T-helper 1 cell (primary cell): ENCODE data around the gene GUCY1A2.

Experiments used
- DNase-seq, 5 donors: peaks; one replicate each; pipeline ENCODE4 v3.0.0-alpha.2; 2012 to 2020

Gene GUCY1A2

DNA sequence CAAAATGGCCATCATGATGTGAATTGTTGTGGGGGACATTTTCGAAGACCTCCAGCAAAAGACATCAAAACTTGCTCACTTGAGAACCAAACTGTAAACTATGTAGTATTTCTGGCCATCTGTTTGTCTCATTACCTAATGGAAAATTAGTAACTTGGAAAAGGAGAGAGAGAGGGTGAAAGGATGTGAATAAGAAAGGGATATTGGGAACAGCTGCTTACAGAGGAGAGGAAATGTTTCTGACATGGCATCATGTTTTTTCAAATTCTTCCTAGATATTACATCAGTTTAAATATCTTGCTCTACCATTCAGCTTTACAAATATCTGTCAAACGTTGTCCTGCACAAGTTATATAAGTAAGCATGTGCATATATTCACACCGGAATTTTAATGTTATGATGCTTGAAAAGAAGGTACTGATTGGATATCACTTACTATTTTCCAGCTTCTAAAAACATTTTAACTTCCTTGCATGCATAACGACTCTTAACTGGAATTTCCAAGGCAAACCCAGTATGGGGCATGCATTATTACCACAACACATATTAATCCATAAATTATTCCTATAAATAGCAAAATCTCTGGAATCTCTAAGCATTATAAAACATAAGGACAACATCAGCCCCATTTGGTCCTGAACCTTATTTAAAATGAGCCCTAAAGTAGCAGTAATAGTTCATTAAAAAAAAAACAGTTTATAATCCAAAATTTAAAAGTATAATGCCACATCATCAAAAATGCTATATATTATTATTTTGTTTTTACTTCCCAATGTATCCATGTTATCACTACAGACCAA, 20.0 kb downstream of the GUCY1A2 start:
- DNase-seq = no peak

DNA sequence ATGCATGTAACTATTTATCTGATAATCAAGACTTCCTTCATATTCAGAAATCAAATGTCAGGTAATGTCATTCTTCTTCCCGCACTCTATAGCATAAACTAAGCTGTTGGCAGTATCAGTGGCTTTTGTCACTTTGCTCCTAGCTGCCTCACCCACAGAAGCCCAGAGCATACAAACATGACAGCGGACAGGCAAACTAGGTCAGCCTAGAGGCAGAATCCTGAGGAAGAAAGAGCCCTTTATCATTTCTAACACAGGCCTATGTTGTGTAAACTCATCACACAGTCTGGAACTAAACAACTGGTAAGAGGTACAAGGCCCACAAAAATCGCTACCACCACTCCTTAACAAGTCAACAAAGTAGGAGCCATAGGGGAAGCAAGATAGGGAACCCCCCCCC, 21.0 kb downstream of the GUCY1A2 start:
- DNase-seq = no peak

DNA sequence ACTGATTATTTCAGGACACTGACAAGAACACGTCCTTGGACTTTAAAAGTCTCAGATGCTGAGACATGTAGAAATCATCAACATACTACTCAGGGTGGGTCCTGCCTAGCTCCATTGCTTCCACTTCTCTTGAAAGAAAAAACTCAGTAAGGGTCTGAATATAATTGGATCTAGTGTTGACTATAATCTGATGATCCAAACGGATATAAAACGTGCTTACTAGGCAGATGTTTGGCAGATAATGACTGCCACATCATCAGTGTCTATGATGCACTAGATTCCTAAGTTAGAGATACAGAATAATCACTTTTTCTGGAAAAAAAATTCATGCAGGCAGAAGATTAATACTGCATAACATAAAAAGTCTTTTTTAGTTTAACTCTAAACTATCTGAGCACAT, 21.6 kb downstream of the GUCY1A2 start:
- no peak for DNase-seq

DNA sequence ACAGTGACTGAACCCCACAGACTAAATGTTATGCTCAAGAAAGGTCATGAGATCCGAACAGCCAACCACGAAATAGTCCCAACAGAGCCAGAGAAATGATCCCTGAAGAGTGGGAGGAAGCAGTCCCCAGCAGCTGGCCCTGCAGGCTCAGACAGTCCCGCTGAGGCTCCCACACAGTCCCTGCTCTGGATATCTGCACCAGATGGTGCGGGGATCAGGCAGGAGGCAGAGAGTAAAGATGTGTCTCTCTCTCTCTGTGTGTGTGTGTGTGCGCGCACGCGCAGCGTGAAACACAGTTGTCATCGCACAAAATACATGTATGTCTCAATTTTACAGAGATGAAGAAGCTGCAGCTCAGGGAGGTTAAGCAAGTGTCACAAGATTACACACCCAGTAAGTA, 27.9 kb downstream of the GUCY1A2 start:
- no peak for DNase-seq

DNA sequence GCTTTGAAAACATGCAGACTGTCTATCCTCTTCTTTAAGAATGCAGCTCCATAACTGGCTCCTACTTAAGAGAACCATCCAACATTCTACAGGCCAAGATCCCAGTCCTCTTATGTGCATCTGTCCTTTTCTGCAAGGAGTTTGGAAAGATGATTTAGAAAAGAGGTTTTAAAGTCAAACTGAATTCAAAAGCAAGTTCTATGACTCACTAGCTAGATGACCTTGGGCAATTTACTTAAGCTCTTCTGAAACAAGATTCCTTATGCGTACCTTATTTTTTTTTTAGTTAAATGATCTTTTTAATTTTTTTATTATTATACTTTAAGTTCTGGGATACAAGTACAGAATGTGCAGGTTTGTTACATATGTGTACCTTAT, 29.2 kb downstream of the GUCY1A2 start:
- DNase-seq = no peak

DNA sequence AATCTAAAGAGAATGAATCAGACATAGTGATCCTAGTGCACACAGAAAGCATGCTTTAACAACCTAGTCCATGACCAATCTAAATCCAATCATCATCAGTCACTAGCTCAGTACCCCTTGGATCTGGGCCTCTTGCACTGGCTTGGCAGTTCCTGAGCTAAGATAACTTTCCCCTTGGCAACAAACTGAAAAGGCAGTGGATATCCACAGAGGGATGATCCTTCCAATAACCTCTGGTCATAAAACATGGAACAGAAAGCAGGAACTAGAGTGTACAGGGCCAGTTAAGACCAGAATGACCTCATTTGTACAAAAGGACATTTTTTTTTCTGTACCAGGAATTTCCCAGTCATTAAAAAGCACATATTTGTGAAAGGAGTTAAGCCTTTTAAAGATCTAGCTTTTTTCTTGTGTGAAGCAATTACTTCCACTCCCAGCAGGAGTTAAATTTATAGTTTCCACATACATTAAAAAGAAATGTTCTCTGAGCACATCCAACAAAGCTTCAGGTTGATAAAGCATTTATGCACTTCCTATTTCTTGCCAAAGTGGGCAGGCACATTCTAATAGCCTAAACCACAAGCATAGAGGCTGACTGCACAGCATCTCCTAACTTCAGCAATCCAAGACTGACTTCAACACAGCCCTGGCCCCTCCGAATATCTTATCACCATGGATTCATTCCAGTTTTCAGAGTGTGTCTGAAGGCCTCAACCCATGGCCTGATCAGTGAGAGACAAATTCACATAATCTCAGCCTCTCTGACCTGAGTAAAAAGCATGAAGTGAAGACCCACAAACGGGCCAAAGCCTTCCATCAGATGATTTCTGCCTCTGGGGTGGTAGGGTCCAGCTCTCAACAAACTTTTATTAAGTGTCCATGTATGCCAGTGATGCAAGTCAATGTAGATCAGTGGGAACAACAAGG, 29.9 kb downstream of the GUCY1A2 start:
- no peak for DNase-seq

DNA sequence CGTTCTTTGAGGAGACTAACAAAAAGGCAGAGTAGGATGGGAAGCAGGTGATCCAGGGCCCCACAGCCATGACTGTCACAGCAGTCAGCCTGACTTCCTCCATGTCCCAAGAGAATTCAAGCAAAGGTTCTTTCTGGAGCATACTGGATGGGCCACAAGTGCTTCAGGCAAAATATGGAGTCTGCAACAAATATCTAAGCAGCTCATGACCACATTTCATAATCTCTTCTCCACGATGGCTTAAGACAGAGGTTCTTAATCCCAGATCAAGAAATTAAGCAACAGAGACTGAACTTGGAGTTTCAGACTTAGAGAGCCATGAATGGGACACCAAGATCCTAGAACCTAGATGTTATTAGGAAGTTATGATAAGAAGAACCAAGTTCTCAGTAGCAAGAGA, 31.6 kb downstream of the GUCY1A2 start:
- DNase-seq = no peak

DNA sequence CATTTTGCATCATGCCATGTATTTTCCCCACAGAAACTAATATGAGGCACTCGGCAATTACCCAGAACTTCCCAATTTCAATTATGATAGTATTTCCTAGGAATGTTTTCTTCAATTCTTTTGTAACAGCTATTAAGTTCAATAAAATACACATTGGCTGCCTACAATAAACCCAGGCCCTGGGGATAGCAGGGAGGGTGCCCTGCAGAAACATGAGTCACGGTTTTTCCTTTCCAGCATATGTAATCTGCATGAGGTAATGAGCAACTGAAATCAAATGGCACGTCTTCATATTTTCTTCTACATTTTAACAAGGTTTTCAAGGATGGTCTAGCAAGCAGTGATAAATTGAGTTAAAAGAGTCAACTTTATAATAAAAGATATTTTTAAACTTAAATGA, 32.0 kb downstream of the GUCY1A2 start:
- DNase-seq = no peak

DNA sequence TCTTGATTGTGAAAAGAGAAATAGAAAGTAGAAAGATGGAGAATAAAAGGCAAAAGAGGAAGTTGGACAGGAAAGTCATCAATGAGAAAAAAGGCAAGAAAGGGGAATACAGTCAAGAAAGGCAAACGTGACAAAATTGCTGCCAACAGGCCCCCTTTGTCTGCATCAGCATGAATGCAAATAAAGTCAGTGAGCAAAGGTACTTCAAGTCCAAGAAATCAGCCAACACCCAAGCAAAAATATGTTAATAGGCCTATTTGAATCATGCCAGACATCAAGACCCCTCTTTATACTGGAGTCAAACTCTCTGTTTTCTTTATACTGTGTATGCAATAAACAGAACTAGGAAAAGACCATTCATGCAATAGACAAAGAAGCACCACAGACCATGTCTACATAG, 34.3 kb downstream of the GUCY1A2 start:
- no peak for DNase-seq

DNA sequence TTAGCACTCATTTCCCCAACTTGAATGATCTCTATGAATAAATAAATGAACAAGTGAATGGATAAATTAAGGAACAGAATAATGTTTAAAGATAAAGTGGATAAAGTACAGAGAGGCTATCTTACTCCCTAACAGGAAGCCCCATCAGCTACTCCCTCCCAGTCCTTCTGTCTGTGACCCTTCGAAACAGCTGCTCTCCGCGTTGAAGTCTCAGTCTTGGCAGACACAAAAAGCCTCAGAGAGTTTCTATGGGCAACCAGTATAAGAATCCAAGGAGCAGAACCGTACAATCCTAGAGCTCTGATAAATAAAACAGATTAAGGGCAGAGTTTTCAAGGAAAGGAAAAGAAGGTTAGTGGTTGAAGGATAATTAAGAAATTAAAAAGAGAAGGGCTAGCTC, 35.0 kb downstream of the GUCY1A2 start:
- DNase-seq = no peak

DNA sequence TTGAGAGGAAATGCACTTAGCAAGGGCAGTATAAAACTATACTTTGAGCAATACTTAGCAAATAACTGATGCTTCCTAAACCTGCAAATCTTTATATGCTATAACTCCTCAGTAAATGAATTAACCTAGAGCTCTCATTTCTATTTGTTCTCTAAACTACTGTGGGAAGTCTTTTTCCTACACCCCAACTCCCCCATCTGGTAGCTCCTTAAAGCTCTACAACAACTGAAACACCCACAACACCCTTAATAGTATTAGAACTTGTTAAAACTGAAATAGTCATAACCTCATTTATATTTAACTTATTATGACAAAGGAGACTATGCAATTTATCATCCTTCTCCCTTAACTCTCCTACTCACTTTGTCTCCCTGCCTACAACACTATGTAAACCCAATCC, 43.4 kb downstream of the GUCY1A2 start:
- no peak for DNase-seq

DNA sequence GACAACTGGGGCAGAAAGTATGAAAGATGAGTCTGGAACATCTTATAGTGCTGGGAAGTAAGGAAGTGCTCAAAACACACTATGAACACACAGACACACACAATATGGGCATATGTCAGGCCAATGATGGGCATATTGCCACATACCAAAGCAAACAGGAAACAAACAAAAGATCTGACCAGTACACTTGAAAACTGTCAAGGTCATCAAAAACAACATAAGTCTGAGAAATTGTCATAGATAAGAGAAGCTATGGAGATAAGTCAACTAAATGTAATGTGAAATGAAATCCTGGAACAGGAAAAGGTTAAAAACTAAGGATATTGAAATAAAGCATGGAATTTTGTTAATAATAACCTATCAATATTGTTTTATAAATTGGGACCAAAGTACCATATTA, 46.4 kb downstream of the GUCY1A2 start:
- no peak for DNase-seq

DNA sequence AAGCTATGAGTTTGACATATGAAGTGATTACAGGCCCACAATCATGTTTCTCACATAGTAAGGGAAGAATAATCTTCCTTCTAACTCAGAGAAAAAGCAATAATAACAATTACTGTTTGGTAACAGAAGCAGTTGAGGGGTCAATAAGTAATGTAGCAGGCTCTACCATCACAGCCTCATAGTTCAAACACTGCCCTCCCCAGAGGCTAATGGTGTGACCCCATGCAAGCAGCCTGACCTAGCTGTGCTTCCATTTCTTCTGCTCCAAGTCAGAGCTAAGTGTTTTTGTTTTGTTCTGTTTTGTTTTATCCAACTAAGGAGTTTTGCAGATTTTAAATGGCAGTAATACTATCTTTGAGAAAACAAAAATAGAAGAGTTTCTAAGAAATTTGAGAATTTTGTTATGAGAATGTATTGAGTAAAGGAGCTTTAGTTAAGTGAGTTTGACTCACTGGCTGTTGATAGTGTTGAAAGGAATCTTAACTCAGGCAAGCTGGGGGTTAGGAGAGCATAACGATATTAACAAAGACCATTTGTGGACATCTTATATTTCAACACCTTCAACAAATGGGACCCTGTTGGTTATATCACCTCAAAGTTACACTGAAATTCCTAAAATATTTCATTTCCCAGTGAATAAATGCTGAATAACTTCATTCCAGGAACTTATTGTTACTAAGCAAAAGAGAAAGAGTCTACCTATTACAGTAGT, 48.5 kb downstream of the GUCY1A2 start:
- no peak for DNase-seq

DNA sequence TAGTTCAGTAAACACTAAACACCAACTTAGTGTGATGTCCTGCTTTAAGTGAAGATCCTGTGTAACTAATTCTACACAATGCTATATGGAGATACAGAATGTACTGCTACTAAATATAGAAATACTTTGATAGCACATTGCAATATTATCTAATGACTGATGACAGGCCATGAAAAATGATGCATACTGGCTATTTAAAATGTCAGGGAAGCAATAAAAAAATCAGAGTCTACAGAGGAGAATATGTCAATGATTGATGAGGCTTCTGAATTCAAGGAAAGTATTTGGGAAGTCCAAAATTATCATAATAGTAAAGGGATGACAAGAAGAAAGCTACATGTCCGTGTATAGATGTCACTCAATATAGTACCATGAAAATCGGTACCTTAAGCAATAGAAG, 55.3 kb downstream of the GUCY1A2 start:
- DNase-seq = no peak

DNA sequence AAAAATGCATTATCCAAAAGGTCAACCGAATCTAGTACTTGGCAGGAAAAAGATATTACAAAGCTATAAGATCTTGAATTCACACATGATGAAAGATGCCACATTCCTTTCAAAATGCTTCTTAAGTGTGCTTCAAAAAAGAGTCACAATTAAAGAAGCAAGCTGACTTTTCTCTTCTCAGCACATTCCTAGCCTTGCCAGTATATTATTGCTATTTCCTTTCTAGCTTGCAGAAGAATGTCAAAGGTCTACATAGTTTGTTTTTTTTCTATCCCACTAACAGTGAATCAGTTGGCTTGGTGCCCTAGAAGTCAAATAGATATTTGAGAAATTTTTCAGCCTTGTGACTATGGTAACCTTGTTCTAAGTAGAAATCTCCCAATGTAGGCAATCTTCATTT, 56.8 kb downstream of the GUCY1A2 start:
- DNase-seq = no peak

DNA sequence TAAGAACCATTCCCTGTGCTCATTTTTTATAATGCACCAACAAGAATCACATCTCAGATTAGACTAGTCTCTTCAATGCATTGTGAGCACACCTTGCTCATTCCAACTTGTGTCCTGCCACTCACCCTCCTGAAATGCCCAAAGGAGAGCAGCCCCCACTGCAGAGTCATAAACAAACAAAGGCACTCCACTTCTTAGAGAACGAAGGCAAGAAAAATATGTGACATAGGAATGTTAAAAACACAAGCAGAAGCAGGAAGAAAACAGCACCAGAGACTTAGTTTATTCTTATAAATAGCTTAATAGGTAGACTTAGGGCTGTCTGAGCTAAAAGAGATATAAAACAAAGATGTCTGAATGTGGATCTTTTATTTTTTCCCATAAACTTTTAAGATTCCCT, 57.2 kb downstream of the GUCY1A2 start:
- DNase-seq = no peak

DNA sequence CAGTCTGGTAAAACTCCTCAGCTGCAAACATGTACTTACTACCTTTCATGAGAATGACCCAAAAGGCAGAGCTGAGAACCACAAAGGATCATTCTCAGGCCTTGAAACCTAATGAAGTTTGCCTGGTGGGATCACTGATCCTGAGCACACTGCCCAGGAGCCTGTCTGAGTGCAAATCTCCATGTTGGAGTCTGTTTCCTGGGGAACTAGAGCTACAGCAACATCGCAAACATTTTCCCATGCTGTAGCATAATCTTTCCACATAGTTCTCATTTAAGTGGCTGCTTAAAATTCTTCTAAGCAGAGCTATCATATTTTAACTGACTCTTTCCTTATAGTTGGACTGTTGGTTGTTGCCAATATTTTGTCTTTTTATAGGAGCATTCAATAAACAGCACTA, 58.5 kb downstream of the GUCY1A2 start:
- no peak for DNase-seq

DNA sequence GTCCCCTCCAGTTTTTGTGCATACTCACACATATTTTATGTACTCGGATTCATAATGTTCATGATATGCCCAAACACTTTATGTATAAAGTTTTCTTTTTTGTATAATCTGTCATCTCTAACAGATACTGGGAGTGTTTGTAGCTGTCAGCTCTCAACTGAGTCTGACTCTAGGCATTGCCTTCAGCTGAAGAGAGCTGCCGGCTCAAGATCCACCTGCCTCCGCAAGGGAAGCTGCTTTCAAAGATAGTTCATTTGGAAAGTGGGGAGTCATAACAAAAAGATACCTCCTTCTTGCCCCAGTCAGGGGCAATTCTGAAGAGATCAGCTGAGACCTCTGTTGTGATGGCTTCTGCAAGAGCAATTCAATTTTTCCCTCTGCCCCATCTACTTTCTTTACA, 58.9 kb downstream of the GUCY1A2 start:
- no peak for DNase-seq

DNA sequence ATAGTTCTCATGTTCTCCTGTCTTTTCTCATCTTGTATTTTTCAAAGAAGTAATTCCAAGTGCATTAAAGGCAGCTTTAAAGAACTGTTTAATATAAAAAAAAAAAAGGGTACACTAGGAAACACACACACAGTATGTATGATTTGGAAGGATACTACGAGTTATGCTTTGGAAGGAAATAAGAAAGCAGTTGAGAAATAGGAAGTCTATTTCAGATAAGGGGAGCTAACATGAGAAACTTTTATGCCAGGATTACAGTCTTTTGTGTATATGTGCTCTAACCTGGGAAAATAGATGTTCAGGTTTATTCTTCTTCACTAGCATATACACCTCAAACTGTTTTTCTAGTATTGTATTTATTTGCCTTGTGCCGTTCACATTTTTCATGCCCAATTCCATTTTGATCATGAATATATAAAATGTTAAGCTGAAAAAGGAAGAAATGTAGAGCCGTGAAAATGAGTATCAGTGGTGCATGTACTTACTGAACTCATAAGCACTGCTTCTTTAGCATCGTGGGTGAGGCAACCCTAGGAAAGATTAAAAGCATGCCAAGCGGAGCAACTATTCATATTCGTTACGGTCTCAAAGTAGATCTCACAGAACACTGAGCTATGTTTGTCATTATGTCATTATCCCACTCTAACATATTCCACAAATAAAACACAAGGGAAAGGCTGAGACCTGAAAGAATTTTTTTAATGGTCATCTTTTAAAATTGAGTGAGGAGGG, 59.6 kb downstream of the GUCY1A2 start:
- DNase-seq = no peak

DNA sequence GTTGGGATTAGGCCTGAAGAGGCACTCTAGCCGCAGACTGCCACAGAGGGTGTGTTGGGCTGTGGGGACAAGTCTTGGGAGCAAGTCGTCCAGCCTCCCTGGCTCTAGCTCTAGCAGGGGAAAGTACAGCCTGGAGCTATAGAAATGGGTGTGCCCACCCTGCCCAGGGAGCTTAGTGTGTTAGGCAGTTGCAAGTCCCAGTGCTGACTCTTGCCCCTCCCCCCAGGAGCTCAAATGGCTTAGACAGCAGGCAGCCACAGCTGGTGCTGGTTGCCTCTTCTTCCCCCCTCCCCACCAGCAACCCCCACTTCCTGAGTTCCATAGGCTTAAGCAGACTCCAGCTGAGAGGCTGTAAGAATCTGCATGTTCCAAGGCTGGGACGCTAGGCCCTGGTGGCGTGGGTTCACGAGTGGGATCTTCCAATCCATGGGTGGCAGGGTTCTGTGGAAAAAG, 61.2 kb downstream of the GUCY1A2 start:
- DNase-seq = no peak

DNA sequence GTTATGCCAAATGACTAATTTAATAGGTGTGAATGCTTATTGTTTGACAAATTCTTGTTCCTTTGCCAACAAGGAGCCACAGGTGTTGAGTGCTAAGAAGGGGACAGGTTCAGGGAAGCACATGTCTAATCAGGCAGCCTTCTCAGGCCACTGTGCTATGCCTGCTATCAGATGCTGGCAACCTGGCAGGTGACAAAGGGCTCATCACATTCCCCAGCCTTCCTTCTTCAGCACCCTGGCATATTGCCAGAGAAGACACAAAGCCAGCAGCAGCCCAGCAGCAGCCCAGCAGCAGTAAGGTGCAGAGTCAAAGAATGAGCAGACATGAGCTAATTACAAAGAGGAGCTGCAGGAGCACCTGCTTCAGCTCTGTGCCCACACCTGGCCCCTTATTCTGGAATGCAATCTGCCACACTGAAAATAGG, 68.2 kb downstream of the GUCY1A2 start:
- no peak for DNase-seq

DNA sequence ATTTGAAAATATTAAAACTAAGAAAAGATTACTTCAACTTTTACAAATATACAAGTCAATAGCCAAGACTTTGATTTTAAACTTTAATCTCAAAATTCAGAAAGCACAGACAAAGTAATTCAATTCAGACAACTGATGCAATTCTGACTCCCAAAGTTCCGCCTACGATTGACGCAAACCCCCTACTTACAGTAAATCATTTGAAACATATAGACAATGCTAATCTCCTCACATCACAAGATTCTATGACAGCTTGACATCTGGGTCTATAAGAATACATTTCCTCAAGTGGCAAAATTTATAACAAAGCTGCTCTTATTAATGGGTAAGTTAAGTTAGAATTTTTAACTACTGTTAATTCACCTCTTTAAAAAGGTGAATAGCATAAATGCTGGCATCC, 75.2 kb downstream of the GUCY1A2 start:
- DNase-seq = no peak

DNA sequence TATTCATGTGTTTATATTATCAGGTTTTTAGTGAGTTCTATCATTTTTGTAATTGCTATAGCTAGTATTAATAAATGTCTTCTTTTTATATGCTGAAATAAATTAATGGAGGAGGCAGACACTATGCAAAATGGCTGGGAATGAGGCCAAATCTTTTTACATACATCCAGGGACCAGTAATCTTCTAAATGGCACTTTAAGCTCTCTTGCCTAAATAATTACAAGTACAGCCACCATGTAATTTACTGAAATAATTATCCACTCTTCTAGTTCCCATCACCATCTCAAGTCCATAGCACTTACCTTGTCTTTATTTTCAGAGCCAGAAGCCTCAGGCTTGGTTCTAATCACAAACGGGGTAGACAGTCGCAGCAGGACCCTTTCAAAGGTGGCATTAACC, 79.1 kb downstream of the GUCY1A2 start:
- no peak for DNase-seq
